G401 (cell line): ENCODE data around the gene NTSR2. TPM values are rescaled to one million over a fixed set of nuclear protein-coding genes. Genes with fewer than 3 reads are reported as not detected.

ENCODE experiments used
- DNase-seq: peaks from one replicate; pipeline ENCODE4 v3.0.0-alpha.2; 2015; ENCODE audit warnings: low spot score
- in situ Hi-C: cut with HindIII; loops from 2 replicates; pipeline ENCODE4 v1.10.0; 2016; ENCODE audit warnings: low sequenced_read_pairs, mixed read lengths
- total RNA-seq: library from RNA; depleted of rRNA; stranded (reverse); fragments of >200 nt; shearing (Covaris generic); gene quantifications from 2 replicates; pipeline ENCODE4 v1.2.3, GENCODE V29; 2014

Gene NTSR2
- total RNA-seq, 1 experiment from 2014 or later = not detected

DNA sequence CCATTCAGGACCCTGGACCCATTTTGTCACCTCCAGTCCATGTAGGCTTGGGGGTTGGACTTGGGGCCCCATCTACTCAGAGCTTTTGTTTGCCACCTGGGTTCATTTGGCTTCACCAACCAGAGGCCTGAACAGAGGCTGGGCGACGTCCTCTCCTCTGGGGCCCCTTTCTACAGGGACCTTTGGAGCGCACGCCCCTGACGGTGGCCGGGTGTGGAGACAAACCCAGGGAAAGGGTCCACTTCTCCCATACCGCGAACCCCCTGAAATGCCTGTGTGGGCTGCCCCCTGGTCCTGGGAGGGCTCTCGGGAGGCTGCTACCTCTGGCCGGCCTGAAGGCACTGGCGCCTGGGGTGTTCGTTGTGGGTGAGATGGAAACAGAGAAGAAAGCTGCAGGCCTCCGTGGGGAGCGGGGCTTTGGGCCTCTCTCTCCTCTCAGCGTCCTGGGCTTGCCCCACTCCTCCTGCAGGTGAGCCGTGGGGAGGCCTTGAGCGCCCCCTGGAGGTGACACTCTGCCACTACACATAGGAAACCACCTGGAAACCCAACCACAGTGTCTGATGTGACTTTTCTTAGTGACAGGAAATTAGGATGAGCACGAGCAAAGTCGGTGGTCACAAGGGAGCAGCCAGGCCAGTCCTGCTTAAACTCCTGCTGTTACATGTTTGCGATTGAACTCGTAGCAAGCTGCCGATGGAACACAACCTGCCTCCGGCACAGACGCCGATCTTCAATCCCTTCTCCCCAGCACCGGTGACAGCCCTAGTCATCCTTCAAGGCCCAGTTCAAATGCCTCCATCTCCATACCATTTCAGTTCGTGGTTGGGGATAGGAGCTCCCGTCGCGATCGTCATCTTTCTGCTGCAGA lies 12.0 kb upstream of the NTSR2 start:
- in situ Hi-C loops = loop anchor here (25.0 kb wide), 1 partner anchor 105 kb away; no protein-coding TSS in a partner anchor
- DNase-seq = peak; percentile 67

DNA sequence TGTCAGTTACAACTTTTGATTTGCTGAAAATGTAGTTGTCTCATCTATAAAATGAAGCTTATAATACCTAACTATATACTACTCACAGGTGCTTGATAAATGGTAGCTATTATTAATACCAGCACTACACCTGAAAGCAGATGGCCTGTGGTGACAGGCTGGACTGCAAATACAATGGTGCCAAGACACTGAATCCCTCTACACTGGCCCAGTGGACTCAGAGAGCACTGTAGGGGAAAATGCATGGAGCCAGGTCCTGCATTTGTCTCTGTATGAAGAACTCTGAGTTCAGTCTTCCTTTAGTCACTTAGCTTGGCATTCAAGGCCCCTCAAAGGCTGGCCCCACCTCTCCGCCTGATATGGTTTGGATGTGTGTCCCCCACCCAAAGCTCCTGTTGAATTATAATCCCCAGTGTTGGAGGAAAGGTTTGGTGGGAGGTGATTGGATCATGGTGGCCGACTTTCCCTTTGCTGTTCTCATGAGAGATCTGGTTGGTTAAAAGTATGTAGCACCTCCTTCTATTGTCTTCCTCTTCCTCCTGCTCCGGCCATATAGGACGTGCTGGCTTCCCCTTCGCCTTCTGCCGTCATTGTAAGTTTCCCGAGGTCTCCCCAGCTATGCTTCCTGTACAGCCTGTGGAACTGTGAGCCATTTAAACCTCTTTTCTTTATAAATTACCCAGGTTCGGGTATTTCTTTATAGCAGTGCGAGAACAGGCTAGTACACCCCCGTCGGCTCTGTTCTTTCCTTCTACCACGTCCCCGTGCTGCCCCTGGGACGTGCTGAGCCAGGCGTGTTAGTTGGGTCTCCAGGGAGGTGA lies 11.1 kb upstream of the NTSR2 start:
- DNase-seq = peak; percentile 88
- in situ Hi-C loops = loop anchor here (25.0 kb wide), 1 partner anchor 106 kb away; no protein-coding TSS in a partner anchor

DNA sequence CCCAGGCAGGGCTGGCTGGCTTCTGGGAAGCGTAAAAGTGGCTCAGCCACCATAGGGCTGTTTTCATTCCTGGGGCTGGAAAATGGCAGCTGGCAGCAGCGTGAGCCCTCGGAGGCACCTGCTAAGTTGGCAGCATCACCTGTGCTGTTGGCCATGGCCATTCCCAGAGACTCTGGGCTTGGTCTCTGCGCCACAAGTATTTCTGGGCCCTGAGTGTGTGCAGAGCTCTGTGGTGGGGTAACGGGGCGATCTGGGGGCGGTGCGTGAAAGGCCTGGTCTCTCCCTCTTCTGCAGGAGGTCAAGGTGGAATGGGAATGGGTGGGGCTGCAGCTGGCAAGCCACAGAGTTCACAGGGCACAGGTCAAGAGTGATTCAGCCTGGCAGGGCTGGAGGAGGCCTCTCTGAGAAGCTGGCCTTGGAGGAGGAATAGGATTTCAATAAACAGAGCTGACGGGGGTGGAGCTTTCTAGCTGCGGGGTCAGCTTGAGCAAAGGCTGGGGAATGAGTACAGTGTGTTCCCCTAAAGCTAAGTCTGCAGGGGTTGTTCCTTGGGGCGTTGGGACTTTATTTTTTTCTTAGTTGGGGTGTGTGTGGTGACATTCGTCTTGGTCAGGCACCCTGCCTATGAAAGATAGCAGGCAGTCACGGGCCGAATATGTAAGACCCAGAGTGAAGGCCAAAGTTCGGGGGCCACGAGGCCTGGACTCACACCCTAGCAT lies 10.3 kb upstream of the NTSR2 start:
- in situ Hi-C loops = loop anchor here (25.0 kb wide), 1 partner anchor 107 kb away; no protein-coding TSS in a partner anchor
- DNase-seq = peak; percentile 93

DNA sequence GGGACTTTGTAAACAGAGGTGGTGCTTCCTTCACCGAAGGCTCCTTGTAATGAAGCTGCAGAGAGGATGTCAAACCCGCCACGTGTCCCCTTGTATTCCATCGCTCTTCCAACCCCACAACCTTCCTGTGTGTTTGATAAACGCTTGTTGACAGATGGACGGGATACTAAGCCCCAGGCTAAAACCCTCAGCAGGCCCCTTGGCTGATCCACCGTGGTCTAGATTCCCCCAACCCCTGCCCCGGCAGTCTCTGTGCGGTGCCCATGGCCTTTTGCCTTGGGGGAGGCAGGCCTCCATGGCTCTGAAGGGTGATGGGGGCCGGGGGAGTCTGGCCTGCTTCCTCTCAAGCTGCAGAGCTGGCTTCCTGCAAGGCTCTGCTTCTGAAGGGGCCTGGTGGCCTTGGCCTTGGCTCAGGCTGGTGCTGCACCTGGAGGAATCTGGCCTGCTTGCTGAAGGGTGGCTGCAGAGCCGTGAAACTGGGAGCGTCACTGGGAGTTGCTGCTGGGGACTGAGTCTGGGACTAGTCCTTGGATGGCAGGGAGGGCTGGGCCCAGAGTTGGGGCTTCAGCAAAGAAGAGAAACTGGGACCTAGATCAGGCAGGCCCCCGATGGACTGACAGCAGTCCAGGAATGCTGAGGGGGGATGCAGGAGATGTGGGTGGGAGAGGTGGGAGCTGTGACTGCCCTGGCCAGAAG lies 9.6 kb upstream of the NTSR2 start:
- in situ Hi-C loops = loop anchor here (25.0 kb wide), 1 partner anchor 108 kb away; no protein-coding TSS in a partner anchor
- peak; percentile 82 for DNase-seq

DNA sequence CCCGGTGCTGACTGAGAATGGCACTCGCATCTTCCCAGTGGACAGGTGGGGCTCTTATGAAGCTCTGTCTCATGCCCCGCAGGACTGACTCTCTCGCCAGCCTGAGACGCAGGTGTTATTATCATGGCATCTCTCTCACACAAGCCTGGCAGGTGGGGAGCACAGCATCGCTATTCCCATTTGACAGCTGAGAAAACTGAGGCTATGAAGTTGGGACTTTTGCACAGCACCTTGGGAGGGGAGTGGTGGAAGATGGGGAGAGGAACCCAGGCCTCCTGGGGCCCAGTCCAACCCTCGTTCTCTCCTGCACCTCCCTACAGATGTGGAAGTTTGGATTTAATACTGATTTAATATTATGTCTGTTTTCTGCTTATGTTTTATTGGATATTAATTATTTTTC lies 9.0 kb upstream of the NTSR2 start:
- in situ Hi-C loops = loop anchor here (25.0 kb wide), 1 partner anchor 108 kb away; no protein-coding TSS in a partner anchor

DNA sequence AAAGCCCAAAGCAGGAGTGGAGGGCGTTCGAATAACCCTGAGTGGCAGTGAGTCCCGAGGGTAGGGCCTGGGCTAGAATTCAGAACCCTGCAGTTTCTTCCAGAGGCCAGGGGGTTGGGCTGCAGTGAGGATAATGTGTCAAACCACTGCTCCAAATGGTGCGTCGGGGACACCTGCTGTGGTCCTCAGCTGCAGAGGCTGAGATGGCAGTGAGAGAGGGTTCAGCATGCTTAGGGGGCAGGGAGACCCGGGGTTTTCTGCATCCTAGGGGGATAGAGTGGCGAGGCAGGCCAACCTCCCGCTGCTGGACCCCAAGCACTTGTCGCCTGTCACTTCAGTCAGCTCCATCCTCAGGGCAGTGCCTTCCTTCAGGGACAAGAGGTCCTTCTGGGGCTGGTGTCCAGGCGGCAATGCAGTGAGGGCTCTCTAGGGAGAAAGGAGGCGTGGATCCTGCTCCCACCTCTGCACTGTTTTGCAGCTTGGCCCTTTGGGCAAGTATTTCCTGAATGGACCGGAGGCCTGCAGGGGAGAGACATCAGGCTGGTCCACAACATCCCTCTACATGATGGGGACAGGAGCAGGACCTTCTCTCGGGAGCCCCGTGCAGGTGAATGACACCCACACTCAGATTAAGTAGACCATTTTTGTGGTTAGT lies 8.4 kb upstream of the NTSR2 start:
- in situ Hi-C loops = loop anchor here (25.0 kb wide), 1 partner anchor 109 kb away; no protein-coding TSS in a partner anchor
- DNase-seq = no peak

More for the DNA sequence above, 9.0 kb upstream of the NTSR2 start:
- no peak for DNase-seq

DNA sequence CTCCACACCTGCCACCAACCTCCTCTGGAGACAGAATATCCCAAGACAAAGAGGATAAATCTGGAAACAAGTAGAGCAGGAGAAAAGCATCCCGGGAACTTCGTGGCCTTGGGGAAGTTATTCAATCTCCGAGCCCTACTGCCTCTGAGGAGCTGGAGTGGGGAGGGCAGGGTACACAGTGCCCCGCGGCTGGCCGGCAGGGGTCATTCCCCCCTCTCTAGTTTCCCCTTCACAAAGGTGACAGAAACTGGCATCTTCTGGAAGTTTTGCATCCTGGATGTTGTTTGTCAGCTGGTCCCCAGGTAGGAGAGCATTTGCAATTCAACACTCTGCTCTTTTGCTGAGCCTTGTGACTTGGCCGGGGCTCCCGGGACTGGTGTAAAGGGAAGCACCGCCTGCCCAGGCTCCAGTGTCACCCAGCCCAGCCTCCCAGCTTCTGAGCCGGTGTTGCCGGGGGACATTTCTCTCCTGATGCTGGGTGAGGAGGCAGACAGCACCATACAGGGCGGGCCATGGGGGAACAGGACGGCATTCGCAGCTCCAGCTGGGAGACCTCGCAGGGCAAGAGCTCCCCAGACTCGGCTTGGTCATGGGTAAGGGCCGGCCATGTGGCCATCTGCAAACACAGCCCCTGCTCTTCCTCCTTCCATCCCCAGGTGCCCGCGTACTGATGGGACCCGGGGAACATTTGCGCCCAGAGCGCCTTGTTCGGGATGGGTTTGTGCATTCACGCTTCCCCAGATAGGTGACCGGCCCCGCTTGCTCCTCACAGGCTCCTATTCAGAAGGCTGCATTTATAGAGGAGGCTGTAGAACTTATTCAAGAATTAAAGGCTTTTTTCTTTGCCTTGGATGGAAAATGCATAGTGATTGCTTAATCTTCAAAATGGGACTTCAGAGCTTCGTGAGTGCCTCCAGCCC lies 7.4 kb upstream of the NTSR2 start:
- in situ Hi-C loops = loop anchor here (25.0 kb wide), 1 partner anchor 110 kb away; no protein-coding TSS in a partner anchor
- peak; percentile 73 for DNase-seq

DNA sequence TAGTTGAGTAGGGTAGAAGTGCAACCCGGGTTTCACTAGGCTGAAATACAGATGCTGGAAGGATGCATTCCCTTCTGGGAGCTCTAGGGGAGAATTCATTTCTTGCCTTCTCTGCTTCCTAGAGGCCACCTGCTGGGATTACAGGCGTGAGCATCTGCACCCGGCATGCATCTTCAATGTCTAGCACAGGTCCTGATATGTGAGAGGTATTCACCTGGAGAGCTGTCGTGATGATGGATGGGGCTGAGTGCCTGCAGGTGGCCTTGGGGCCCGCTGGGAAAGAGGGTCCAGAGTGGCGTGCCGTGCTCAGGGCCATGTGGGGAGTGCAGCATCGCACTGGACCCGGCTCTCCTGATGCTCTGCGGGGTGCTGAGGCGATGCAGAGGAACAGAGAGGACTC lies 6.6 kb upstream of the NTSR2 start:
- no peak for DNase-seq
- in situ Hi-C loops = loop anchor here (25.0 kb wide), 1 partner anchor 111 kb away; no protein-coding TSS in a partner anchor

DNA sequence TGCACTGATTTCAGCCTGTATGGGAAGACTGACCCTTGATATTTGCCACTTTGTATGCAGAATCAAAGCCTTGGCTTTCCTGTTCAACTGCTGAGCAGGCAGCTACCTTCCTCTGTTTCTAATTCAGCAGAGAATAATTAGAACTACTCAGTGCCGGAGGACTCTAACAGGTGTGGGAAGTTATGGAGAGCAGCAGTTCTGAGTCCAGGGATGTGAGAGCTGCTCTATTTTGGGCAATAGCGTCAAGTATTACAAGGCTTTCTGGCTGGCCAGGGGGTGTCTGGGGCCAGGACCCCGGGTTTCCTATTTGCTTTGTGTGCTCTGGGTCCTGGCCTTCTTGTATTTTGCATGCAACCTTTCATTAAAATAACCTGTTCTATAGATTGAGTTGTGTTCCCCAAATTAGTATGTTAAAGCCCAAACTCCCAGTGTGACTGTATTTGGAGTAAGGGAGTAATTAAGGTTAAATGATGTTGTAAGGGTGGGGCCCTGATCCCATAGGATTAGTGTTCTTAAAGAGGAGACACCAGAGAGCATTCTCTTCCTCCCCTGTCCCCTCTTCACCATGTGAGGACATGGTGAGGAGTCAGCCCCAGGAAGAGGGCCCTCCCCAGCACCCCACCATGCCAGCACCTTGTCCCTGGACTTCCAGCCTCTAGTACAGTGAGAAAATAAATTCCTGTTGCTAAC lies 5.6 kb upstream of the NTSR2 start:
- no peak for DNase-seq
- in situ Hi-C loops = loop anchor here (25.0 kb wide), 1 partner anchor 112 kb away; no protein-coding TSS in a partner anchor

DNA sequence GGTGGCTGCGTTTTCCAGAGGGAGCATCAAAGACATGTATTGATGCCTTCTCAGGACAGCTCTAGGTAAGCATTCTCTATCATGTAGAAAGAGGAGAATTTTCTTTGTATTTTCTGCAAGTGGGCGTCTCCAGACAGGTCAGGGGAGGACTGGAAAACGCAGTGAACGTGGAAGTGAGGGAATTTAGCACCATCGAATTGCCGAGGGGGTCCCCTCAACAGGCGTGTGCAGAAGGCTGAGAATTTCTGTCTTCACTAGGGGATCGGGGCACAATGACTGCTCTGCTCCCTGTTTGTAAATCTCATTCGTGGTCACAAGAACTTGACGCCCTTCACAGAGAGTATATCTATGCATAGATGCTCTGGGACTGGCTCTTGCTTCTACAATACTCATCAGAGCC lies 5.0 kb upstream of the NTSR2 start:
- in situ Hi-C loops = loop anchor here (25.0 kb wide), 1 partner anchor 112 kb away; no protein-coding TSS in a partner anchor
- no peak for DNase-seq

DNA sequence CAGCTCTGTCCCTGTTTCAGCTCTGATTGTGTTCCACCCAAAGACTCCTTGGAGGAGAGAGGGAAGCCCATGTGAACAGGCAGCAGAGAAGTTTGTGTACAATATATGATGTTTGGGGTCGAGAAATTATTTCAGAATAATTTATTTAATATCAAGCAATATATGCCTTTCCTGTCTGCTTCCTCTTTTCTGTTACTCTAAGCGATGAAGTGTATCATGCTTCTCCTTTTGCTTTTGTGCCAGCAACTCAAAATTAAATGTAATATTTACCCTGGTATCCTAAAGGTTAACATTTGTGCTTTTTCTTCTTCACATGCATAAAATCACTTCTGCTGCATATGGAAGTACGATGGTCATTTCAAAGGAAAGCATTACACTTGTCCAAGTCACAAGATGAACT lies 2.4 kb upstream of the NTSR2 start:
- in situ Hi-C loops = no loop called here
- DNase-seq = no peak

DNA sequence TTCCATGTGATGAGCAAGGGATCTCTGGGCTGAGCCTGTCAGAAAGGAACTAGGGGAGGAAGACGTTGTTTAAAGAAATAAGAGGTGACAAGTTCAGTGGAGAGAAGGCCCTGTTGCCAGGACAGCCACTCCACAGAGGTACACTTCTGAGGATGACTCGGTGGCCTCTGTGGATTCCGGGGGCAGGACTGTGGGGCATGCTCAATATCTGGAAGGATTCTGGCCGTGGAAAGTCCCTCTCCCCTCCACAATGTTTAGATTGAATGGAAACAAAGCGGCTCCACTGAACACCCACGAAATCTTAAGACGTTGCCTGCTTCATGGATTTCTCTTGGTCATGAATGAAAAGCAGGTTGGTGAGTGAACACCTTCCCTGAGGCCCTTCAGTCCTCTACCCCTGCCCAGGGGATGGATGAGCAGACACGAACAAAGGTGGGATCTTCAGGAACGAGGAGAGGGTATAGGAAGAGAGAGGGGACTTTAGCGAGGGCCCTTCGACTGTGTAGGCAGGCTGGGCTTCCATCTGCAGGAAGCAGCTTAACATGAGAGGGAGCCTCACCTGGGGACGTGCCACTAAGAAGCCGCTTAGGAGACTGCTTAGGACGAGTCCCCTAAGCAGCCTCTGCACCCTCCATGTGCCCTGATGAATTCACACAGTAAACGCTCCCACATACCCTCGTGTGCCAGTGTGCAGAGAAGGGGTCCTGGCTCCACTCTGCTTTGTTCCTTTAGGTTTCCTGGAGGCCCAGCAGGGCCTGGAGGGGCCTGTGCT lies 1.9 kb downstream of the NTSR2 start:
- in situ Hi-C loops = no loop called here
- no peak for DNase-seq

DNA sequence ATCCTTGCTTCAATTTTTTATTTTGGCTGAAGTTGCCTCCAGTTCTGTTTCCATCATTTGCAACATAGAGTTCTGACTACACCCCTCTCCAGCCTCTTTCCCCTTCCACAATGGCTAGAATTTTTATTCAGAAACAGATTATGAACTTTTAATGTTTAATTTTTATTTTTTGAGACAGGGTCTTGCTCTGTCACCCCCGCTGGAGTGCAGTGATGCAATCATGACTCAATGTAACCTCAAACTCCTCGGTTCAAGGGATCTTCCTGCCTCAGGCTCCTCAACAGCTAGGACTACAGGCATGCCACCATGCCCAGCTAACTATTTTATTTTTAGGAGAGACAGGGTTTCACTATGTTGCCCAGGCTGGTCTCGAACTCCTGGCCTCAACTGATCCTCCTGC lies 2.8 kb downstream of the NTSR2 start:
- in situ Hi-C loops = no loop called here
- no peak for DNase-seq

DNA sequence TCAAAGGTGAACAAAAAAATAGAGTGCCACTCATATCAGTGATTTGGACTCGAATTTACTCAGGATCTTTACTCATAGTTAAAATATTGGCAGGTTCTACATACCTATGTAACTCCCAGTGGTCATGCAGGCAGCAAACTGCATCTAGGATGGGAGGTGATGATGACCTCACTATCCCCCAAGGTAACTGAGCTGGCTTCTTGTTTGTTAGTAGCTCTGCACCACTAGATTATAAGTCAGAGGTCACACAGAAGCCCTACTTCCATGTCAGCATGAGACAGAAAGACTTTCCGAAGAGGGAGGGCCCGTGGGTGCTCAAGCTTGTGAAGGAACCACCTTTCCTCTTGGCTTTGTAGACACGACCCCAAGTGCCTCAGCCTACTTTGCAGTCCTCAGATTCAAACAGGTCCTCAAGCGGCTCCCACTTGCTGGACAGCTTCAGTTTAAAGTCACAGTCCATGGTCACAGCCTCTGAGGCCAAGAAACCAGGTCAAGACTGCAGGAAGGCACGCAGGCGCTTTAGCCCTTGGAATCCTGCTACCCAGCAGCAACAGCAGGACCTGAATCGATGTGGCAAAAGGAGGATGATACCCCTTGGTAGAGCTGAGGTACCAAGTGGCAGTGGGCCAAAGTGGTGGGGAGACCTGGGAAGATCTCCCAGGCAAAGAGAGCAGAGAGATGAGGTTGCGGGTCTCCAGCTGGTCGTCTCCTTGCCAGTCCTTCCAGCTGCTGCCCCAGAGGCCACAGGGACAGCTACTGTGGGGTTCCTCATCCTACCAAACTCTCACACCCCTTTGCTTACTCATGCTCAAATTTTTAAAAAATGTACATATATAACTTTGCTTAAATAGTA lies 4.3 kb downstream of the NTSR2 start:
- no peak for DNase-seq
- in situ Hi-C loops = no loop called here

DNA sequence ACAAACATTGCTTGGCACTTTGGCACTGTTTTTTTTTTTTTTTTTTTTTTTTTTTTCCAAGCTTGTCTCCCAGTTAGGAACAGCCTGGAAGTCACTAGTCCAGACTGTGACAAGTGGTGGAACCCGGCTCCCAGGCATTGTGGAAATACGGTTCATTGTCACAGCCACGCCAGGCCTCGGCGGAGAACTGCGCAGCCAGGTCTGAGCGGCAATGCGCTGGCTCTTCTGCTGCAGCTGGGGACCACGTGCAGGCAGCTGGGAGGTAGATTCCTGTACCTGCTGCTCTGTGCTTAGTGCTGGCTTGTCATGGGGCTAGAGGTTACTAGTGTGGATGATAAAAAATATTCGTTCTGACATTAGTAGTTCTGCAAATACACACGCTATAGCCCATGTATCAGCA lies 5.0 kb downstream of the NTSR2 start:
- in situ Hi-C loops = no loop called here

More for the DNA sequence above, 5.0 kb downstream of the NTSR2 start:
- no peak for DNase-seq
